ENCODE measurements around the gene HPS3. TPM values are rescaled to one million over a fixed set of nuclear protein-coding genes. Genes with fewer than 3 reads are reported as not detected.

HPS3 gene
- total RNA-seq, 1 donor = 30.7 TPM

DNA sequence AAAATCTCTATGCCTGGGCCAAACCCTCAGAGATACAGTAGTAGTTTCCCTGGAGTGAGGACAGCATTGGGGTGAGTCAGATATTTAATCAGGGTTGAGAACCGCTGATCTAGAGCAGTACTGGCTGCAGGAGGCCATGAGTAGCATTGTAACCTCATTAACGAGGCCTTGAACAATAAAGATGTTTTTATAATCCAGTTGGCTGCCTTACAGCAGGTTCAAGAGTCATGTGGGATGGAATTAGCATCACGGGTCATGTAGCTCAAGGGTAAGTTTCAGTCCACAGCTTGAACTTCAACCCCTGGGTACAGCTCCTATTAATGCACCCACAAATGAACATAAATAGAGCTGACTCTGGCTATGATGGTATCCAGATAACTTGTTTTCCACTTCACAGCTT lies 5.1 kb downstream of the HPS3 start:
- peak; percentile 89 for DNase-seq (ENCODE audit: low read depth)
- TF ChIP-seq, protein P1, sequence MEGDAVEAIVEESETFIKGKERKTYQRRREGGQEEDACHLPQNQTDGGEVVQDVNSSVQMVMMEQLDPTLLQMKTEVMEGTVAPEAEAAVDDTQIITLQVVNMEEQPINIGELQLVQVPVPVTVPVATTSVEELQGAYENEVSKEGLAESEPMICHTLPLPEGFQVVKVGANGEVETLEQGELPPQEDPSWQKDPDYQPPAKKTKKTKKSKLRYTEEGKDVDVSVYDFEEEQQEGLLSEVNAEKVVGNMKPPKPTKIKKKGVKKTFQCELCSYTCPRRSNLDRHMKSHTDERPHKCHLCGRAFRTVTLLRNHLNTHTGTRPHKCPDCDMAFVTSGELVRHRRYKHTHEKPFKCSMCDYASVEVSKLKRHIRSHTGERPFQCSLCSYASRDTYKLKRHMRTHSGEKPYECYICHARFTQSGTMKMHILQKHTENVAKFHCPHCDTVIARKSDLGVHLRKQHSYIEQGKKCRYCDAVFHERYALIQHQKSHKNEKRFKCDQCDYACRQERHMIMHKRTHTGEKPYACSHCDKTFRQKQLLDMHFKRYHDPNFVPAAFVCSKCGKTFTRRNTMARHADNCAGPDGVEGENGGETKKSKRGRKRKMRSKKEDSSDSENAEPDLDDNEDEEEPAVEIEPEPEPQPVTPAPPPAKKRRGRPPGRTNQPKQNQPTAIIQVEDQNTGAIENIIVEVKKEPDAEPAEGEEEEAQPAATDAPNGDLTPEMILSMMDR (IDR thresholded peaks at IDR 0.05; ENCODE audit: insufficient read depth, low read depth, low read length) = no peak
- H3K4me3 ChIP-seq (ENCODE audit: low read depth, low read length) = no peak overlapping the region

DNA sequence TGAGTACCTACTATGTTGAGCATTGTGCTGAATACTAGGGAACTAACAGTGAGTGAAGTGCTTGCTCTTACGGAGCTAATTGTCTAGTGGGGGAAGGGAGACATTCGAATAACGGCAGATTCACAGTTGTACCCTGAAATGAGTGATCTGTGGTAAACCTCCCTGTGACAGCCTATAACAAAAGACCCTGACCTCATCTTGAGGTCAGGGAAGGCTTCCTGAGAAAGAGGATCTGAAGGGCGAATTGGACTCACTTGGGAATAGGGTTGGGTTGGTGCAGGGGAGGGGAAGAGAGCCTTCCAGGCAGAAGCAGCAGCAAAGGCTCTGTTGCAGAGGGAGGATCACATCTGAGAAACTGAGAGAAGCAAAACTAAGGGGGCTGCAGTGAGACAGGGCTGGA lies 13.2 kb downstream of the HPS3 start:
- H3K4me3 ChIP-seq (ENCODE audit: low read depth, low read length) = no peak overlapping the region
- DNase-seq (ENCODE audit: low read depth) = no peak
- TF ChIP-seq, protein P1 (IDR thresholded peaks at IDR 0.05; ENCODE audit: insufficient read depth, low read depth, low read length) = no peak

DNA sequence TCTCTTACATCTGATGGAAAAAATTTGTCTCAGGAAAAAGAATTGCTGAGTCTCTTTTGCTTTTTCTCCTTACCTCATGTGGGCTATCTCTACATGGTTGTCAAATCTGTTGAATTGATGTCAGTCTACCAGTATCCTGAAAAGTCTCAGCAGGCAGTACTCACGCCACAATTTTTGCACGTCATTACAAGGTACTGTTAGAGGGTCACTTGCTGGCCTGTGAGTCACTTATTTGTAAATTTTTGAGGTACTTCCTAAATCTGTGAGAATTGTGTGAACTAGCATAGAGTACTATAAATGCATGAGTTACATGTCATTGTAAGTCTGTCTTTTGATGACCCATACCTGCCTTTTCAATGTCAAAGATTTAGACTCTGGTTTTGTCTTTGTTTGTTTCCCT lies 15.9 kb downstream of the HPS3 start:
- TF ChIP-seq, protein P1 (IDR thresholded peaks at IDR 0.05; ENCODE audit: insufficient read depth, low read depth, low read length) = no peak

DNA sequence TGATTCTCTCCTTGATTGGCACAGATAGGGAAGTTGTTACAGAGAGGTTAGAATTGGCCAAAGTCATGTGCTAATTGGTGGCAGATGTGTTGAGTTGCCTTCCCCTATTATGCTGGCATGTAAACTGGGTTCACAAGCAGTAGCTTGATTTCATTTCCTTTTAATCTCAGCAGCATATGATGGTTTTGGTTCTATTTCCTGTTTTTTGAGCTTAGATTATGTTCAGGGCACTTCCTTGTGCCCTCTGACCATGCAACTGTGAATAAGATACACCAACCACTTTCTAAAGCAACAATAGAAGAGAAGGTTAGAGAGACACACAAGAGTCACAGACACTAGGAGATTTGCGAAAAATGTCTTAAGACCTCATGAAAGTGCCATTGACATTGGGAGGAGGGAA lies 16.5 kb downstream of the HPS3 start:
- H3K4me3 ChIP-seq (ENCODE audit: low read depth, low read length) = no peak overlapping the region
- DNase-seq (ENCODE audit: low read depth) = no peak
- TF ChIP-seq, protein P1 (IDR thresholded peaks at IDR 0.05; ENCODE audit: insufficient read depth, low read depth, low read length) = no peak

More for the DNA sequence above, 15.9 kb downstream of the HPS3 start:
- no peak for DNase-seq (ENCODE audit: low read depth)
- H3K4me3 ChIP-seq (ENCODE audit: low read depth, low read length) = no peak overlapping the region

DNA sequence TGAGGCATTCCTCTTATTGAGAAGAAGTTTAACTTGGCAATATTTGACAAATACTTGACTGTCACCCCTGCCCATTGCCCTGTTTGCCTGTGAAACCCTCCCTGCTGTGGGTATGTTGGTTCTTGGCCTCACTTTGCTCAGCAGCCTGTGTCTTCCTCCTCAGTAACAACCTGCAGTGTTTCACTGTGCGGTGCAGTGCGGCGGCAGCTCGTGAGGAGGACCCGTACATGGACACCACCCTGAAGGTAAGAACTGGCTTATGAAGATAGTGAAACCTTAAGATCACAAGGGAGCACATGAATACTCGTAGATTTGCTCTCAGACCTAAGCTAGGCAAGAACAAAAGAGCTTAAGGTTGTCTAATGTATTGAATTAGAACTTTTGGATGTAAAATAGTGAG lies 21.0 kb downstream of the HPS3 start:
- TF ChIP-seq, protein P1 (IDR thresholded peaks at IDR 0.05; ENCODE audit: insufficient read depth, low read depth, low read length) = no peak
- no peak for DNase-seq (ENCODE audit: low read depth)
- H3K4me3 ChIP-seq (ENCODE audit: low read depth, low read length) = no peak overlapping the region

DNA sequence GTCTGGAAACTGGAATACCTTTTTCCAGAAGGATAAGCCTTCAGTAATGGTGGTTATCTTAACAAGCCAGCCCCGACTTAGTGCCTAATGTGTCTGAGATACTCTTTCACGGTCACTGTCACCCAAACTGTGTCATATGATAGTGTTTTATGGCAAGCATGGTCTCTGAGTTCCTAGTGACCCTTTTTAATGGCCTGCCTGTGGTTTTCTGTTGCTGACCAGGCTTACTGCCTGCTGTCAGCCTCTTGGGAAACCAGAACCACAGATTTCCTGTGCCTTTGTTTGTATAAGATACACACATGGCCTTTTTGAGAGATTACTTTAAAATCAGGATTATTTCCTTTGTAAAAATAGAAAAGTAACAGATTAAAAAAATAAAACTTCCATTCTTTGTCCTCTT lies 22.4 kb downstream of the HPS3 start:
- TF ChIP-seq, protein P1 (IDR thresholded peaks at IDR 0.05; ENCODE audit: insufficient read depth, low read depth, low read length) = no peak
- no peak overlapping the region for H3K4me3 ChIP-seq (ENCODE audit: low read depth, low read length)
- DNase-seq (ENCODE audit: low read depth) = peak; percentile 94

DNA sequence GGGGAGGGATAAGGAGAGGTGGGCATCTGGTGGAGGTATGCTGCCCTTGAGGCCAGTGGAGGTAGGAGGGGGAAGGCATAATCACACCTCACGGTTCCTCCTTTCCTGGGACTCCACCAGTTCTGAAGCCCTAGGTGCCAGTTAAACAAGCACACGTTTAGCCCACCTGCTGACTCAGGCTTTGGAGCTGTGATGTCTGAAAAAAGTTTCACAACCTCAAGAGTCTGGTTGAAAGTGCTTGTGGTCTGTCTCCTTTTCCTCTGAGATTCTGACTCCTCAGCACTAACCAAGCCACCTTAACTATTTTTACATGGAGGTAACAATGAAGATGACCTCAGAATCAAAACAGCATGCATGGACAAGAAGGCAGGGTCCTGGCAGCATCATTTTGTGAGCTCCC lies 23.0 kb downstream of the HPS3 start:
- DNase-seq (ENCODE audit: low read depth) = peak; percentile 87
- TF ChIP-seq, protein P1 (IDR thresholded peaks at IDR 0.05; ENCODE audit: insufficient read depth, low read depth, low read length) = no peak
- H3K4me3 ChIP-seq (ENCODE audit: low read depth, low read length) = no peak overlapping the region

All from fibroblast of villous mesenchyme (primary cell).